ENCODE measurements around the gene NFIC. TPM values are rescaled to one million over a fixed set of nuclear protein-coding genes. Genes with fewer than 3 reads are reported as not detected.
"Not testable (repeated sequence)": the region's sequence is repeated elsewhere in the genome, so short reads cannot be mapped to it uniquely, and the experiment has no call there.

NFIC gene
- total RNA-seq, 1 experiment from 2014 or later, result 8.0 TPM

- H3K36me3 Mint-ChIP-seq (ENCODE audit: insufficient read depth in 1 of 3, low read depth in 3 of 3), result no peaks in the 10 kb centered on the region; a peak in 2 of 7 replicates
- Histone ChIP-seq H3K79me2 (ENCODE audit: insufficient read depth, low read length) (no peaks in the 10 kb centered on the region), H3K23ac (ENCODE audit: insufficient read length, low read depth, low read length) (no peak overlapping the region), H2BK12ac (ENCODE audit: insufficient read length, low read depth, low read length) (no peak overlapping the region), H3K4me2 (ENCODE audit: insufficient read depth, insufficient read length, low read length) (no peak overlapping the region), H4K8ac (replicated peaks; ENCODE audit: insufficient read length, low read depth, low read length) (no peak overlapping the region), H3K79me1 (ENCODE audit: insufficient read depth, low read depth, low read length, poor library complexity, severe bottlenecking) (no peaks in the 10 kb centered on the region), H3K14ac (ENCODE audit: insufficient read depth, low read length) (no peak overlapping the region), H3K9ac (ENCODE audit: extremely low read depth, insufficient read length, low read length) (no peak overlapping the region), H3K4ac (ENCODE audit: low read depth, low read length) (no peak overlapping the region), H3K4me1 (ENCODE audit: insufficient read depth, low read length) (no peaks in the 10 kb centered on the region), H3K23me2 (ENCODE audit: insufficient read length, low read depth, low read length, poor library complexity, severe bottlenecking) (no peaks in the 10 kb centered on the region), H2BK5ac (ENCODE audit: insufficient read length, low read length) (no peak overlapping the region), H3K27me3 (ENCODE audit: insufficient read depth, low read length) (no peaks in the 10 kb centered on the region), H2AFZ (ENCODE audit: low read length) (no peak overlapping the region), H4K20me1 (ENCODE audit: control insufficient read depth, insufficient read depth, insufficient read length) (no peaks in the 10 kb centered on the region), H3K27ac (ENCODE audit: insufficient read length, low read depth, low read length) (no peak overlapping the region), H3K18ac (ENCODE audit: insufficient read length, low read depth, low read length) (no peak overlapping the region), H3K56ac (ENCODE audit: insufficient read length, low read depth, low read length) (no peak overlapping the region), H3T11ph (ENCODE audit: low read length) (no peak overlapping the region), H4K5ac (ENCODE audit: insufficient read length, low read depth, low read length) (no peak overlapping the region), H3K9me3 (ENCODE audit: control insufficient read depth, low read depth, low read length) (no peaks in the 10 kb centered on the region), H2AK5ac (ENCODE audit: insufficient read length, low read length) (no peak overlapping the region), H4K91ac (ENCODE audit: insufficient read length, low read depth, low read length) (no peak overlapping the region), H2BK15ac (ENCODE audit: low read depth, low read length) (no peak overlapping the region), H2BK120ac (ENCODE audit: low read depth, low read length, poor library complexity, severe bottlenecking) (no peak overlapping the region), H2BK20ac (ENCODE audit: low read depth, low read length, poor library complexity, severe bottlenecking) (no peak overlapping the region)
- H3K4me3 Mint-ChIP-seq, result no peak overlapping the region
- WGBS (ENCODE audit: extremely low coverage, insufficient read length, low lambda C conversion rate), result no CpG with 5 or more reads among the region's 10 CpGs
- H3K27me3 Mint-ChIP-seq (ENCODE audit: low read depth), result peaks cover 55% of the 10 kb centered on the region
- peaks cover 2 to 4% of the 10 kb centered on the region in 2 experiments for H3K9me3 Mint-ChIP-seq
- peaks cover 3 to 13% of the 10 kb centered on the region in 2 experiments for H3K4me1 Mint-ChIP-seq
- no peak for TF ChIP-seq CTCF (conservative IDR thresholded peaks at IDR 0.05)
- no peak for DNase-seq
- H3K27ac Mint-ChIP-seq, result no peak overlapping the region
These were observed 32.5 kb downstream of the NFIC start for GRCh38 chr19:3398900-3399278.

- not testable (repeated sequence) for H2AK5ac ChIP-seq (ENCODE audit: insufficient read length, low read length); H4K20me1 ChIP-seq (ENCODE audit: control insufficient read depth, insufficient read depth, insufficient read length)
- peaks cover 3 to 13% of the 10 kb centered on the region in 2 experiments for H3K4me1 Mint-ChIP-seq
These were observed 32.9 kb downstream of the NFIC start for GRCh38 chr19:3399311-3399710.

More at GRCh38 chr19:3399311-3399710, 32.9 kb downstream of the NFIC start:
- H3K27ac Mint-ChIP-seq; H3K23me2 ChIP-seq (ENCODE audit: insufficient read length, low read depth, low read length, poor library complexity, severe bottlenecking); H4K5ac ChIP-seq (ENCODE audit: insufficient read length, low read depth, low read length); H3K9me3 ChIP-seq (ENCODE audit: control insufficient read depth, low read depth, low read length); H3K79me1 ChIP-seq (ENCODE audit: insufficient read depth, low read depth, low read length, poor library complexity, severe bottlenecking); H3K27ac ChIP-seq (ENCODE audit: insufficient read length, low read depth, low read length); H3K4me3 Mint-ChIP-seq; H3K9ac ChIP-seq (ENCODE audit: extremely low read depth, insufficient read length, low read length); H3K56ac ChIP-seq (ENCODE audit: insufficient read length, low read depth, low read length); H3K4me2 ChIP-seq (ENCODE audit: insufficient read depth, insufficient read length, low read length); H2BK20ac ChIP-seq (ENCODE audit: low read depth, low read length, poor library complexity, severe bottlenecking); H2AFZ ChIP-seq (ENCODE audit: low read length); H3T11ph ChIP-seq (ENCODE audit: low read length); H3K4ac ChIP-seq (ENCODE audit: low read depth, low read length); H3K9me3 Mint-ChIP-seq; DNase-seq; H2BK120ac ChIP-seq (ENCODE audit: low read depth, low read length, poor library complexity, severe bottlenecking); H4K8ac ChIP-seq (replicated peaks; ENCODE audit: insufficient read length, low read depth, low read length); H3K27me3 ChIP-seq (ENCODE audit: insufficient read depth, low read length); H3K79me2 ChIP-seq (ENCODE audit: insufficient read depth, low read length); H3K23ac ChIP-seq (ENCODE audit: insufficient read length, low read depth, low read length); H3K18ac ChIP-seq (ENCODE audit: insufficient read length, low read depth, low read length); H3K36me3 Mint-ChIP-seq (ENCODE audit: insufficient read depth in 1 of 3, low read depth in 3 of 3); H4K91ac ChIP-seq (ENCODE audit: insufficient read length, low read depth, low read length); H2BK15ac ChIP-seq (ENCODE audit: low read depth, low read length); H3K14ac ChIP-seq (ENCODE audit: insufficient read depth, low read length); H3K4me1 ChIP-seq (ENCODE audit: insufficient read depth, low read length); H2BK12ac ChIP-seq (ENCODE audit: insufficient read length, low read depth, low read length); H2BK5ac ChIP-seq (ENCODE audit: insufficient read length, low read length): not testable (repeated sequence)
- WGBS (ENCODE audit: extremely low coverage, insufficient read length, low lambda C conversion rate), result no CpG with 5 or more reads among the region's 7 CpGs
- peaks cover 55% of the 10 kb centered on the region for H3K27me3 Mint-ChIP-seq (ENCODE audit: low read depth)
